SH-SY5Y (cell line): ENCODE data around the gene NOXA1.
A peak's percentile ranks its signal among the peaks of the same experiment; 100 is the strongest.

ENCODE experiments used
- GATA2 ChIP-seq: IDR thresholded peaks from 2 replicates; pipeline ENCODE4 v1.6.1; 2011; ENCODE audit warnings: mild to moderate bottlenecking, low read depth, low read length
- GATA3 ChIP-seq: IDR thresholded peaks from 2 replicates; pipeline ENCODE4 v1.6.1; 2011; ENCODE audit warnings: low read depth, mild to moderate bottlenecking, low read length, moderate library complexity

NOXA1 gene

DNA sequence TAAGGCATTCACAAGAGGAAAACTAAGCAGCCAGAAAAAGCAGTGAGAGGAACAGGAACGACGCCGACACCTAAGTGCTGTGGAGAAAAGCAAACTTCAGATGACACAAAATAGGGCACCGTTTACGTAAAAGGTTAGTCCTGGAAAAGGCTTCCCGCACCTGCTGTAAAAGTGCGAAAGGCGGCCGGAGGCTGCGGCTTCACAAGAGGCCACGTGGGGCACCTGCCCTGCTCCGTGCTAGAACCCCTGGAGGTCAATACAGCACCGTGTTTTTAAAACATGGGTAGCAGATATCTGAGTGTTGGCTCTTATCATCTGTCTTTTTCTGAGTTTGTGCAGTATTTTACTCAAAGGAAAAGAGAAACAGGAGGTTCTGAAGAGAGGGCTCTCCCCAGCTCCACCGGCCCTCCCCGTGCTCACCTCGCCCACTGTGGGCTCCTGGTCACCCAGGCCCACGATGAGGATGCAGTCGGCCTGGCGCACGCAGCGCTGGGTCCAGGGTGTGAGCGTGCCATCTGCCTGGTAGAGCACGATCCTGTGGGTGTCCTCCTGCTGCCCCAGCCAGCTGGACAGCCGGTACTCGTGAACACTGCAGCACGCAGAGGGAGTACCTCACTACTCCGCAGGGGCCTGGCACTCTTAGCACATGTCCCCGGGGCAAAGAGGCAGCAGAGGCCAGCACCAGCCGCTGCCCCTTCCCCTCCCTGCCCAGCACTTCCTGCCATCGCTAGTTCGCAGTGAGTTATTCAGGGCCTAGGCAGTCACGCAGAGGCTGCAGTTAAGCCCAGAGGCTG, 56.9 kb downstream of the NOXA1 start:
- TF ChIP-seq GATA2 (no peak), GATA3 (no peak)

DNA sequence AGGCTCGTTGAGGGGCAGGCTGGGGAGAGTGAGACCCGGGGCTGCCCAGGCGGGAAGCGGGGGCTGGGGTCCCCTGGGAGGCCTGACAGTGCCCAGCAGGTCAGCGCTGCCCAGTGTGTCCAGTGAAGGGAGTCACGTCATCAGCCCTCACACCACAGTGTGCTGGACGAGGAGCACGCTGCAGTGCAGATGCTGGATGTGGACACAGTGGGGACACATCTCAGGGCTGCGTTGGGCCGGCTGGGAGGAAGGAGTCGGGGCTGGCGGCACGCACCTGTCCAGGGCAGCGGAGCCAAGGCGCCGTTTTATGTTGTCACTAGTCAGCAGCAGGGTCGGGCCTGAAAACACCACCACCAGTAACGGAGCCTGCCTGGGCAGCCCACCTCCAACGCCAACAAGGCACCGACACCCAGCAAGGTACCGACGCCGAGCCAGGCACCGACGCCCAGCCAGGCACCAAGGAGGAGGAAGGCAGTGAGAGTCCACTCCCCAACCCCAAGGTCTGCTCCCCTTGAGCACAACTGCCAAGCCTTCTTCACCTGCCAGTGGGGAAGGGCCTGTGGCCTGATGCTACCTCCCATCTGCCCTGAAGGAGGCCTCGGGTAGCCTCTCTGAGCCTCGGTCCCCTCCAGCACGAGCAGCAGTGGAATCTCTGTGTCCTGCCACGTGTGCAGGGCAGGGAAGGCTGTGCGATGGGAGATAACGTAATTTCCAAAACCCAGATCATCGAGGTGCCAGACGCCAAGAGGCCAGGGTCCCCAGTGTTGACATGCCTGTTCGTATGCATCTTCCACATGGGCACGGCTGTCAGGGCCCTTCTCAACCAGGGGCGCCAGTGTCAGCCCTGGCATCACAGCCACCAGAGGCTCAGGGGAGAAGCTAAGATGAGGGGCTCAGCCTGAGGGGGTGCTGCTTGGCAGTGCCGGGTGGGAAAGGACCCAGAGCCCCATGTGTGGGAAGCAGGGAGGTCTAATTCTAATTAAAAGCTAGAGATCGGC, 57.8 kb downstream of the NOXA1 start:
- TF ChIP-seq GATA3: no peak
- TF ChIP-seq GATA2: peak; percentile 56; the same call in 1 of the 2 replicates

DNA sequence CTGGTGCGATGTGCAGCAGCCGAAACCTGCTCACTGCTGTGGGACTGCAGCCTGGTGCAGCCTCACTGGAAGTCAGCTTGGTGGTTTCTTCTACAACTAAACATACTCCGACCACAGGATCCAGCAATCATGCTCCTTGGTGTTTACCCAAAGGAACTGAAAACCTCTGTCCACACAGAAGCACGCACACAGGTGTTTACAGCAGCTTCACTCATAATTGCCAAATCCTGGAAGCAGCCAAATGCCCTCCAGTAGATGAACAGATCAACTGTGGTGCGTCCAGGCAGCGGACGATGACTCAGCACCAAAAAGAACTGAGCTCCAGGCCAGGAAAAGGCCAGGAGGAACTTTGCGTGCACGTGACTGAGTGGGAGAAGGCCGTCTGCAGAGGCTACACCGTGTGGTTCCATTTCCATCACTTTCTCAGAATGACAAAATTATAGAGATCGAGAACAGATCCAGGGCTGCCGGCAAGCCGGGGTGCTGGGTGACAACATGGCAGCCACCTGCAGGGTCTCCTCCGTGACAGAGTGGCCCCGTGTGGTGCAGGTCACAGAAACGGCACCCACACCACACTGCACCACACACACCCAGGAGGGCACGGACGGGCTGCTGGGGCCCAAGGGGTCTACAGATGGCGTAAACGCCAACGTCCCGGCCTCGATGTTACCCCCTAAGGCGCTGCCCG, 59.0 kb downstream of the NOXA1 start:
- TF ChIP-seq GATA2: no peak
- no peak for TF ChIP-seq GATA3
